Kidney capillary endothelial cell (primary cell): ENCODE results near the gene DENND2A.
A peak's percentile ranks its signal among the peaks of the same experiment; 100 is the strongest.
"Not testable (repeated sequence)": the region's sequence is repeated elsewhere in the genome, so short reads cannot be mapped to it uniquely, and the experiment has no call there.

Source experiments
- DNase-seq: peaks from one replicate; pipeline ENCODE4 v3.0.0-alpha.2; 2018; ENCODE audit warnings: low spot score

DENND2A gene, protein sequence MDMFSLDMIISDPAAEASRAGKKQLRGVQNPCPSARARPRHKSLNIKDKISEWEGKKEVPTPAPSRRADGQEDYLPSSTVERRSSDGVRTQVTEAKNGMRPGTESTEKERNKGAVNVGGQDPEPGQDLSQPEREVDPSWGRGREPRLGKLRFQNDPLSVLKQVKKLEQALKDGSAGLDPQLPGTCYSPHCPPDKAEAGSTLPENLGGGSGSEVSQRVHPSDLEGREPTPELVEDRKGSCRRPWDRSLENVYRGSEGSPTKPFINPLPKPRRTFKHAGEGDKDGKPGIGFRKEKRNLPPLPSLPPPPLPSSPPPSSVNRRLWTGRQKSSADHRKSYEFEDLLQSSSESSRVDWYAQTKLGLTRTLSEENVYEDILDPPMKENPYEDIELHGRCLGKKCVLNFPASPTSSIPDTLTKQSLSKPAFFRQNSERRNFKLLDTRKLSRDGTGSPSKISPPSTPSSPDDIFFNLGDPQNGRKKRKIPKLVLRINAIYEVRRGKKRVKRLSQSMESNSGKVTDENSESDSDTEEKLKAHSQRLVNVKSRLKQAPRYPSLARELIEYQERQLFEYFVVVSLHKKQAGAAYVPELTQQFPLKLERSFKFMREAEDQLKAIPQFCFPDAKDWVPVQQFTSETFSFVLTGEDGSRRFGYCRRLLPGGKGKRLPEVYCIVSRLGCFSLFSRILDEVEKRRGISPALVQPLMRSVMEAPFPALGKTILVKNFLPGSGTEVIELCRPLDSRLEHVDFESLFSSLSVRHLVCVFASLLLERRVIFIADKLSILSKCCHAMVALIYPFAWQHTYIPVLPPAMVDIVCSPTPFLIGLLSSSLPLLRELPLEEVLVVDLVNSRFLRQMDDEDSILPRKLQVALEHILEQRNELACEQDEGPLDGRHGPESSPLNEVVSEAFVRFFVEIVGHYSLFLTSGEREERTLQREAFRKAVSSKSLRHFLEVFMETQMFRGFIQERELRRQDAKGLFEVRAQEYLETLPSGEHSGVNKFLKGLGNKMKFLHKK

DNA sequence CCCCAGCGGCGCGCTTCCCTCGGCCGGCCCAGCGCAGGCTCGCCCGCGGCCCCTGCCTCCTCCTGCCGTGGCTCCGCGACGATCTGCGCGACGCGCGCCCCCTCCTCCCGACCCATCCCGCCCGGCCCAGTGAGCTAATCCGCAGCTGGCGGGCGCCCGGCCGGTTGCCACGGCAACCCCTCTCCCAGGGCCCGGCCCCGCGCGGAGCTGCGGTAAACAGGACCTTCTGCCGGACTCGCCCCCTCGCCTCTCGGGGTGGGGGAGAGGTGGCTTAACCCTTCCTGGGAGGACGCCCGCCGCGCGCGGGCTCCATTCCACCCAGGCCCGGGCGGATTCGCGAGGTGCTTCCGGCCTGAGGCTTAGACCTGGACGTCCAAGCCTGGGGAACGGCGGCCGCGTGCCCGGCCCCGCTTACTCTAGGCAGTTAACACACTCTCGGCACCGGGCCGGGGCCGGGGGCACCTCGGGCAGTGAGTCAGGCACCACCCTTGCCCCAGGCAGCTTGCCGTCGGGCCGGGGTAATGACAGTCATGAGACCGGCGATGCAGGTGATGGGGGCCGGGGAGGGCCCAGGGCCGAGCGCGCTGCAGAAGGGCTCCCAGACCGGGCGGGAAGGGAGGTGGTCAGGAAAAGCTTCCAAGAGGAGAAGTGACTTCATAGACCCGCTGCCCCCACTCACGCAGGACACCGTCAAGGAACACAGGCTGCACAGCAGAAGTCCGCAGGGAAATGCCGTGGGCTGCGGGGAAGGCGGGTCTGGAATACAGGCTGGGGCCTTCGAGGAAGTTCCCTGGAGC lies at the start of gene DENND2A:
TSS of gene DENND2A (minus strand) at position 87 of the 797 bp plus-strand sequence. CDS start 38,416 bp downstream, outside the sequence.
- no peak for DNase-seq

DNA sequence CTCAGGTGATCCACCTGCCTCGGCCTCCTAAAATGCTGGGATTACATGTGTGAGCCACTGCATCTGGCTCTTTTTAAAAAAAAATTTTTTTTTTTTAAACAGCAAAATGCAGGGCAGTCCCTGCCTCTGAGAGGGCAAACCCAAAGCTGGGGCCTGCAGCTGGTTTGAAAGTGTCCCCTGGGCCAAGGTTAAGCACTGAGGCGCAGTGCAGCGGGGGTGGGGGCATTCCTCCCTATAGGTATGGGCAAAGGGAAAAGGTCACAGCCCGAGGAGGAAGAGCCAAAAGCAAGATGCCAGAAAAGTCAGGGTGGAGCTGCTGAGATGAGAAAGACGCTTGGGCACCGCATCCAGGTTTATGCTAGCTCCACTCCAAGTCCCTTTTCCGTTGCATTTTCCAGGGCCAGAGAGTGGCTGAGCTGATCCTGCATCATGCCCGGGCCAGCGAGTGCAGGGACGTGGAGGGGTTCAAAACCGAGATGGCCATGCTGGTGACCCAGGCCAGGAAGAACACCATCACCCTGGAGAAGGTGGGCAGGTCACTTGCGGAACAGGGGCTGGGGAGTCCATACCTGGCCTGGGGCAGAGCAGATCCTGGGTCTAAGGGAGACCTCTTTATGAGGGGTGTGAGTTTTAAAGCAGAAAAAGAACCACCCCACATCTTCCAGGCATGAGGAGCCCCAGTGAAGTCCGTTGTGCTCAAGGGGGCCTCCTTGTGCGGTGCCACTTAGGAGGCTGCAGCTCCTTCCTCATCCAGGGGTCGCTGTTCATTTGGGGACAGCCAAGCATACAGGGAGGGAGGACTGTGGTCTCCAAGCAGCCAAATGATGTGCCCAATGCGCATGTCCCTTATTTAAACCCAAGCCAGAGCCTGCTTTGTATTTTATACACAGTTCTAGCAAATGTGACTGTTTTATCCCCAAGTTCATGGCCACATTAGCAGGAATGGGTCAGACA lies 48.9 kb upstream of the DENND2A start:
- no peak for DNase-seq

DNA sequence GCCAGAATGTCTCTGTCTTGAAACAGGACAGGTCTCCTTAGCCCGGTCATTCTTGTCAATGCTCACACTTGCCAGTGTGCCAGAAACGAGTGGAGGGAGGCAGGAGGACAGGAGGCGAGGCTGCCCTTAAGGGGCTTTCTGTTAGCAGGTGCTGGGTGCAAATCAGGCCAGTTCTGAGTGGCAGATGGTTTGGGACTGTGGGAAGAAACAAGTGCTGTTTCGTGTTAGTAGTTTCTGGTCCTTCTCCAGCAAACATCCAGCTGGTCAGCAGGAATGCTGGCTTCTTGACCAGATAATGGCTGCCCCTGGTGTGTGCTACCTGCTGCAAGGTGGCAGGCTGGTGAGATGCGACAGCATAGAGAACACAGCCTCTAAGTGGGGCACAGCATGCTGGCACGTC lies 47.7 kb upstream of the DENND2A start:
- no peak for DNase-seq

DNA sequence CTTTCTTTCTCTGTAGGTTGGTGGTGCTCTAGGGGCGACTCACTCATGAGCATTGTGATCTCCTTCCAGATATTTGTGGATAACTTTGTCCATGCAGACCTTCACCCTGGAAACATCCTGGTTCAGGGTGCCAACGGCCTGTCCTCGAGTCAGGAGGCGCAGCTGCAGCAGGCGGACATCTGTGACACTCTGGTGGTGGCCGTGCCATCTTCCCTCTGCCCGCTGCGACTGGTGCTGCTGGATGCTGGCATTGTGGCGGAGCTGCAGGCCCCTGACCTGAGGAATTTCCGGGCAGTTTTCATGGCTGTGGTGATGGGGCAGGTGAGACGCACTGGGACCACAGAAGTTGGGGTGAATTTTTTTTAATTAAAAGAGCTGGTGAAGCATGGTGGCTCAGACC lies 46.3 kb upstream of the DENND2A start:
- DNase-seq, result no peak

- DNase-seq, result no peak
Measured at GRCh38 chr7:140685407-140686087, 44.9 kb upstream of the DENND2A start.

- no peak for DNase-seq
Measured at GRCh38 chr7:140684066-140684950, 43.7 kb upstream of the DENND2A start.

- DNase-seq, result no peak
Measured at GRCh38 chr7:140683657-140684056, 43.0 kb upstream of the DENND2A start.

DNA sequence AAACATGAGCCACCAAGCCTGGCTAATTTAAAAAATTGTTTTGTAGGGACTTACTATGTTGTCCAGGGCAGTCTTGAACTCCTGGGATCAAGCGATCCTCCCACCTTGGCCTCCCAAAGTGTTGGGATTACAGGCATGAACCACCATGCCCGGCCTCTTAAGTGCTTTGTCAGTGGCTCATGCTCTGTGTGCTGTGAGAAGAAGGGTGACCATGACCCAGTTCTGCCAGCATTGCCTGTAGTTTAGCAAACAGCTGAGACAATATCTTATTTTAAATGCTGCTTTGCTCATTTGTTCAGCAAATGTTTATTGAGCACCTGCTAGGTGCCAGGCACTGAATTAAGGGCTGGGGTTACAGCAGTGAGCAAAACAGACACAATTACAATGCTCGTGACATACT lies 41.2 kb upstream of the DENND2A start:
- DNase-seq, result no peak

- no peak for DNase-seq
Measured at GRCh38 chr7:140680886-140681285, 40.3 kb upstream of the DENND2A start.

- no peak for DNase-seq
Measured at GRCh38 chr7:140679186-140679585, 38.6 kb upstream of the DENND2A start.

DNA sequence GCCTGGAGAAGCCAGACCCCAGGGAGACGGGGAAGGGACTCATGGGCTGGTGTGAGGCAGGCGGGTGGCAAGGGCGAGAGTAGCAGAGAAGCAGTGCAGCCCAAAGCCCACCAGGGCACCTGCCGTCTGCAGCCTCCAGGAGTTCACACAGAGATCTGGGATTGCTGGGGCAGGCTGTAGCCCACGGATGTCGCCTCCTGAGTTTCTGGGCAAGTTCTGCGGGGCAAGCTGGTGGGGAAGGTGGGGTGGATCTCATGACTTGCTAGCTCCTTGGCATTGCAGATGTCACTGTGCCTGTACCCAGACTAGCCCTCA lies 38.2 kb upstream of the DENND2A start:
- no peak for DNase-seq

GRCh38 chr7:140678081-140678815 lies 37.6 kb upstream of the DENND2A start:
- no peak for DNase-seq

DNA sequence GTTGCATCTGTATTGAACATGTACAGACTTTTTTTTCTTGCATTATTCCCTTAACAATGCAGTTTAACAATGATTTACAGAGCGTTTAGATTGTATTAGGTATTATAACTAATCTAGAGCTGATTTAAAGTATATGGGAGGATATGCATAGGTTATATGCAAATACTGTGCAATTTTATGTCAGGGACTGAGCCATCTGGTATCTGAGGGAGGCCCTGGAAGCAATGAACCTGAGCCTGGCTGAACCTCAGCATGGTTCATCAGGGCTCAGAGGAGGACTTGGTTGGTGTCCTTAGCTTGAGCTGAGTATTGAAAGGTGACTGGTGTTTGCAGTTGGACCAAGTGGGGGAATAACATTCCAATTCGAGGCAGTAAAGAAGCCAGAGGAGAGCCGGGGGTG lies 36.9 kb upstream of the DENND2A start:
- DNase-seq, result no peak

GRCh38 chr7:140676956-140677355 lies 36.3 kb upstream of the DENND2A start:
- DNase-seq, result not testable (repeated sequence)

- DNase-seq, result no peak
Measured at GRCh38 chr7:140676306-140676705, 35.7 kb upstream of the DENND2A start.

DNA sequence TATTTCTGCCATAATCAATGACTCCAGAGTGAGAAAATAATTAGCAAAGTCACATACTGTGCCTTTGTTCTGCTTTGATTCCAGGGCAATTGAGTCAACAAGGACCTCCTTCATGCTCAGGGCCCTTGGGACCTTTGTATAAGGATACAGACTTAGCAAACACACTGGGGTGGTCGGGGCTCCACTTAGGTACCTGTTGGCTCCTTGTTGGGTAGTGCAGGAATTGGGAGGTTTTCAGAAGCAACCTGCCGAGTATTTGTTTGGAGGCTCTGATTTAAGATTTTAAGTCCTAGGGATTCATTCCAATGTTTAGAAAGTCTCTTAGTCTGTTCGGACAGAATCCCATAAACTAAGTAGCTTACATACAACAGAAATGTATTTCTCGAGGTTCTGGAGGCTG lies 35.1 kb upstream of the DENND2A start:
- no peak for DNase-seq

GRCh38 chr7:140674899-140675701 lies 34.5 kb upstream of the DENND2A start:
- DNase-seq, result peak; percentile 57

GRCh38 chr7:140674356-140674800 lies 33.8 kb upstream of the DENND2A start:
- no peak for DNase-seq
